GM19025 (cell line): Measurements from ENCODE around the gene THAP6.
"Not testable (repeated sequence)": the region's sequence is repeated elsewhere in the genome, so short reads cannot be mapped to it uniquely, and the experiment has no call there.

Experiments
- ATAC-seq: cut with Tn5 transposase; IDR thresholded peaks from one replicate; pipeline ENCODE4 v1.9.1; 2021; ENCODE audit warnings: mild to moderate bottlenecking, low read depth, moderate library complexity; ENCODE audit not compliant: unreplicated experiment

Gene THAP6

GRCh38 chr4:75525086-75525485 lies 10.8 kb downstream of the THAP6 start:
- ATAC-seq = no peak

GRCh38 chr4:75525910-75526309 lies 11.6 kb downstream of the THAP6 start:
- no peak for ATAC-seq

DNA sequence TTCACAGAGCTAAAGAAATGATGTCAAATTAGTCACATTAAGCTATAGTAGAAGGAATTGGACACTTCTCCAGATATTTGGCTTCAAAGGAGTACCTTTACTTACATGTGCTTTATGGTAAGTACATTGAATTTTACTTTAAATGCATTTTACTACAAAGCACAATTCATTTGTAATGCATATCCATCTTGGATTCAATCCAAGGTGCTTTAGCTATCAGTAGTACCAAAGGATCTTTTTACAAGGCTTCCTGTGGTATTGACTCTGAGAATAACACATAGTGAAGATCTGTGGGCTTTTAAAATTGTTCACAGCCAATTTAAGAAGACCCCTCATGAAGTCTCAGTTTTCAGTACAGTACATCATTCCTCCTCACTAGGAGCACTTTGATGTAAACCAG lies 13.2 kb downstream of the THAP6 start:
- no peak for ATAC-seq

DNA sequence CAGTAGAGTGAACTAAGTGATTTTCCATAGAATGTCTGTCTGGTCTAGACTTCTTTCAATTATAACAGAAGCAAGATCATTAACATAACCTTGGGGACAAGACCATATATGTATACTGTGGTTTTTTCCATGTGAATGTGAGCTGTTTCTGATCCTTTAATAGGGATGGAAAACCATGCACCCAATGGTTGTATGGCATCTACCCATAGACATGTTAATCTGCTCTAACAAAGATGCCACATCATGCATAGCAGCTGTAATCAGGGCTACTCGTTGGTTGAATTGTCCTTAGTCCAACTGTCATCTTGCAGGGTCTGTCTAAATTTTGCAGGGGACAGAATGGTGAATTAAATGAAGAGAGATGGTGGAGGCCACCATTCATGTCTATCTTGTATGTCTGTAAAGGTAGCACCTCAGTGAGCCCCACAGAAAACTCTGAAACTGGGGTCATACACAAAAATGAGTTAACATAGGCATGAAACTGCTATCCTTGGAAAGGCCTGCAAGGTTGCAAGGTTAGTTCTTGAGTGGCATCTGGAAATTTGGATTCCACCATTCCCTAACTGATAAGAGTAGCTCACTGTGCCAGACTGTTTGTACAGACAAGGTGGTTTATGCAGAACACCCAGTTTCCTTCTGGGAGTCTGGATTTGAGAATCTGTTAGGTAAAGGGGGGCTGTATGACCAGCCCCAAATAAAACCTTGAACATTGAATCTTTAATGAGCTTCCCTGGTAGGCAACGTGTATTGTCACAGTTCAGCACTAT lies 16.5 kb downstream of the THAP6 start:
- ATAC-seq = no peak

- not testable (repeated sequence) for ATAC-seq
Measured at GRCh38 chr4:75531536-75532143, 17.4 kb downstream of the THAP6 start.

GRCh38 chr4:75533339-75533887 lies 19.1 kb downstream of the THAP6 start:
- not testable (repeated sequence) for ATAC-seq

DNA sequence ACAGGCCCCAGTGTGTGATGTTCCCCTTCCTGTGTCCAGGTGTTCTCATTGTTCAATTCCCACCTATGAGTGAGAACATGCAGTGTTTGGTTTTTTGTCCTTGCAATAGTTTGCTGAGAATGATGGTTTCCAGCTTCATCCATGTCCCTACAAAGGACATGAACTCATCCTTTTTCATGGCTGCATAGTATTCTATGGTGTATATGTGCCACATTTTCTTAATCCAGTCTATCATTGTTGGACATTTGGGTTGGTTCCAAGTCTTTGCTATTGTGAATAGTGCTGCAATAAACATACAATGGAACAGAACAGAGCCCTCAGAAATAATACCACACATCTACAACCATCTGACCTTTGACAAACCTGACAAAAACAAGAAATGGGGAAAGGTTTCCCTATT lies 19.7 kb downstream of the THAP6 start:
- not testable (repeated sequence) for ATAC-seq

- ATAC-seq = not testable (repeated sequence)
Measured at GRCh38 chr4:75537308-75537707, 23.0 kb downstream of the THAP6 start.

DNA sequence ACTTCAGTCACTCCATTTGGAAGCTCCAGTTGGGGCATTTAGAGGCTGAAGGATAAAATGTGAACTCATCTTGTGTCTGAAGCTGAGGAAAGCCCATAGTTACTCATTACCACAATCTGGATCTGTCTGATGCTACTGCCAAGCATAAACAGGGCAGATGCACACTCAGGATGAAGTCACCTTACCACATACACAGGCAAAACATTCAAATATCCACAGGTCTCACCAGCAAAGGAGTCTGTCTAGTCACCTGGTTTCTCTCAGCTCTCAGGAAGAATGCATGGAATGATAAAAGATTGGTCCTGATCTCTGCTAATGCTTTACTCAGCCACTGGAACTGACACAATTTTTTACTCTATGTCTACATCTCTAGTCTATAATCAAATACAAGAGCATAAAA lies 28.6 kb downstream of the THAP6 start:
- no peak for ATAC-seq

- ATAC-seq = not testable (repeated sequence)
Measured at GRCh38 chr4:75544220-75544619, 29.9 kb downstream of the THAP6 start.

DNA sequence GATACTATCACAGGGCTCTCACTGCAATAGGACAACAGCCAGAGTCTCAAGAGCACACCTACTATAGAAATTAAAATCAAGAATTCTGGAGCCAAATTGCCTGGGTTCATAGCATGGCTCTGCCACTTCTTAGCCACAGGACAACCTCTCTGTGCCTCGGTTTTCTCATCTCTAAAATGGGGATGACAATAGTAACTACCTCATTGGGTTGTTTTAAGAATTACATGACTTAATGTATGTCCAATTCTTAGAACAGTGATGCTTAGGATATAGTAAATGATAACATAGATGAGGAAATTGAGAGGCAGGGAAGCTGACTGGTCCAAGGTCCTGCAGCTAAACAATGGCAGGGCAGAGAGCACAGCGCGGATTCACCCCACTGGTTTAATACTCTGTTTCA lies 30.6 kb downstream of the THAP6 start:
- ATAC-seq = no peak

GRCh38 chr4:75545526-75545925 lies 31.3 kb downstream of the THAP6 start:
- no peak for ATAC-seq

DNA sequence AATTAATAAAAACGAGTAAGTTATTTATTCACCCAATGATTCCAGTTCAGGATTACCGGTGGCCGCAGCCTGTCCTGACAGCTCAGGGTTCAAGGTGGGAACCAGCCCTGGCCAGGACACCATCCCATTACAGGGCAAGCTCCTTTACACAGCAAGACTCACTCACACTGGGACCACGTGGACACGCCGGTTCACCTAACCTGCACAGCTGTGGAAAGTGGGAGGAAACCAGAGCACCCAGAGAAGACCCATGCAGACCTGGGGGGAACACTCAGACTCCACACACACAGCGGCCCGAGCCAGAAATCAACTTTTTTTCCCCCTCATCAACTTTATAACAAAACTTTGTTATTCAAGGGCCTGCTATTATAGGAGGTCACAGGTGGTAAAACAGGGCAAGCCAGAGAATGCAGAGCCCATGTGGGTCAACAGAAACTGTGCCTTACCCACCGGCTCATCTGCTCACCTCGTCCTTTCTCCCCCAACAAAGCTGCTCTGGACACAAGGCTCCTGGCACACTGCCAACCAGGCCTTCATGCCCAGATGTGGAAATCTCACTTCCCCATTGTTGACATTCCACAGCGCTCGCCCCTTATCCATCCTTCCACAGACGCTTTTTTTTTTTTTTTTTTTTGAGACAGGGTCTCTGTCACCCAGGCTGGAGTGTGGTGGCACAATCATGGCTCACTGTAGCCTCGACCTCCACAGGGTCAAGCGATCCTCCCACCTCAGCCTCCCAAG lies 33.5 kb downstream of the THAP6 start:
- no peak for ATAC-seq

DNA sequence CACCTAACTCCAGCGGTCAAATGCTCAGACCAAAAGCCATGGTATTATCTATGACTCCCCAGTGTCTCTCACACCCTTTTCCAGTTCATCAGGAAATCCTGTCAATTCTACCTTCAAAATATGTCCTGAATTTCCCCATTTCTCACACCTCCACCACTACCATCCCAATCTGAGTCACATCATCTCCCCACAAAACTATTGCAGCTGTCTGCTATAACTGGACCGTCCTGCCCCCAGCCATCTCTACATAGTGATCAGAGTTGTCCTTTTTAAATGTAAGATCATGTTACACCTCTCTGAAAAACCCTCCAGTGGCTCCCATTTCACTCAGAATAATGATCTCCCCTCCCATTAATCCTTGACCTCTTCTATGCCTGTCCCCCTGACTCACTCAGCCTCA lies 34.7 kb downstream of the THAP6 start:
- ATAC-seq = no peak

DNA sequence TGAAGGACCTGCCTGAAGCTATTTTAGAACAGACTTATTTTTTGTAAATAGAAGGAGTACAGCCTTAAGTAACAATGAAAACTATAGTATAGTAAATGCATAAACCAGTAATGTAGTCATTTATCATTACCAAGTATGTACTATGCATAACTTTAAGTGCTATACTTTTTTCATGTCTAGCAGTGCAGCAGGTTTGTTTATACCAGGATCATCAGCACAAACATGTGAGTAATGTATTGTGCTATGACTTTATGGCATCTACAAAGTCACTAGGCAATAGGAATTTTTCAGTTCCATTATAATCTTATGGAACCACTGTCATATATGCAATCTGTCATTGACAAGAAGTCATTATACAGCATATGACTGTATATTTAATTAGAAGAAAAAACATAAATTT lies 38.2 kb downstream of the THAP6 start:
- ATAC-seq = no peak

- peak; percentile 98 for ATAC-seq
Measured at GRCh38 chr4:75555294-75556164, 41.3 kb downstream of the THAP6 start, which contains the start of gene ODAPH. Gene ODAPH, plus strand, starts transcription at chr4:75556066. Its CDS starts 17 bp downstream, at chr4:75556083.

- ATAC-seq = no peak
Measured at GRCh38 chr4:75557696-75558095, 43.4 kb downstream of the THAP6 start.

DNA sequence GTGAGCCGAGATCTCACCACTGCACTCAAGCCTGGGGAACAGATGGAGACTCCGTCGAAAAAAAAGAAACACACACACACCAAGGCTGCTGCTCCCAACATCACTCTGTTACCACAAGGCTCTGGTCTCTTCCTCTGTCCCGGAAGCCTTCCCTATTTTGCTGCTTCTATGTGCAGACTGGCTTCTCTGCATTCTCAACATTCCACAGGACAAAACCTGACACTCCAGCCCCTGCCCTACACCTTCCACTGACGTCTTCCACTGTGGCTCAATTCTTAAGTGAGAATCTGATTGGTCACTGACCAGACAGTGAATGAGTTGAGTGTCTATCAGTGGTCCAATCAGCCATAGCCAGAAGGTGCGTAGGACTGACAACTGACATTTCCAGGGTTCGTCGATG lies 47.5 kb downstream of the THAP6 start:
- no peak for ATAC-seq

GRCh38 chr4:75564023-75564422 lies 49.8 kb downstream of the THAP6 start:
- ATAC-seq = no peak

DNA sequence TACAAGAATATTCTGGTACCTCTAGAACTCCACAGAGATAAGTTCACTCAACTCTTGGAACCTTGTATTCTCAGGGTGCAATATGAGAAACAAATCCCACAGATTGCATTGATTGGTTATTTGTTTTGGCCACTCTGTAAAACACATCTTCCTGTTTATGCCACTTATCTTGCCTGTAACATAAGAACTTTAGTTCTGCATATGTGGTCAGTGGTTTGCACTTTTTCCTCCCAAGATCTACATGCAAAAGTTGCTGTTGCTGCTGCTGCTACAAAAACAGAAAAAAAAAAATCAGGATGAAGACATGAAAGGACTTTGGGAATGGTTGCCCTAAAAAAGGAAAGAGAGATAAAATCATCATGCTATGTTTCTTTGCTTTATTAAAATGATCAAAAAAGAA lies 51.2 kb downstream of the THAP6 start:
- ATAC-seq = no peak
